ENCODE data around the gene NRTN. TPM values are rescaled to one million over a fixed set of nuclear protein-coding genes. Genes with fewer than 3 reads are reported as not detected.
"Not testable (repeated sequence)": the region's sequence is repeated elsewhere in the genome, so short reads cannot be mapped to it uniquely, and the experiment has no call there.

NRTN gene
- total and polyA plus RNA-seq, 2 donors = 1.7 to 4.0 TPM

- H3K27me3 ChIP-seq (ENCODE audit: control insufficient read depth in 2 of 2, insufficient read depth in 1 of 2, low read length in 1 of 2) = no peaks in the 10 kb centered on the region
- no peak overlapping the region for H3K27ac ChIP-seq (ENCODE audit: low read depth in 1 of 2, low read length in 1 of 2)
- H3K9me3 ChIP-seq (ENCODE audit: control insufficient read depth in 2 of 2, insufficient read depth in 1 of 2, low read length in 1 of 2) = no peaks in the 10 kb centered on the region
- no peaks in the 10 kb centered on the region for H3K4me1 ChIP-seq (ENCODE audit: control insufficient read depth in 2 of 2, insufficient read depth in 2 of 2, low read length in 2 of 2)
- WGBS = 88% methylated on average over 17 of the region's 17 CpGs
- DNase-seq (ENCODE audit: low read depth in 6 of 9, low spot score in 9 of 9) = no peak
- H3K36me3 ChIP-seq (ENCODE audit: control insufficient read depth in 2 of 2, insufficient read depth in 2 of 2, low read length in 1 of 2) = peaks cover 0 to 6% of the 10 kb centered on the region in 2 donors
- no peak overlapping the region for H3K4me3 ChIP-seq (ENCODE audit: low read length in 2 of 2)
Measured at GRCh38 chr19:5778402-5778801, 26.5 kb upstream of the NRTN start.

- not testable (repeated sequence) for H3K9me3 ChIP-seq (ENCODE audit: control insufficient read depth in 2 of 2, insufficient read depth in 1 of 2, low read length in 1 of 2); H3K27me3 ChIP-seq (ENCODE audit: control insufficient read depth in 2 of 2, insufficient read depth in 1 of 2, low read length in 1 of 2); DNase-seq (ENCODE audit: low read depth in 6 of 9, low spot score in 9 of 9); H3K4me1 ChIP-seq (ENCODE audit: control insufficient read depth in 2 of 2, insufficient read depth in 2 of 2, low read length in 2 of 2); H3K4me3 ChIP-seq (ENCODE audit: low read length in 2 of 2); H3K27ac ChIP-seq (ENCODE audit: low read depth in 1 of 2, low read length in 1 of 2)
- 90% methylated on average over 11 of the region's 11 CpGs for WGBS
- H3K36me3 ChIP-seq (ENCODE audit: control insufficient read depth in 2 of 2, insufficient read depth in 2 of 2, low read length in 1 of 2) = peaks cover 14 to 28% of the 10 kb centered on the region in 2 donors
Measured at GRCh38 chr19:5780916-5781315, 24.0 kb upstream of the NRTN start.

DNA sequence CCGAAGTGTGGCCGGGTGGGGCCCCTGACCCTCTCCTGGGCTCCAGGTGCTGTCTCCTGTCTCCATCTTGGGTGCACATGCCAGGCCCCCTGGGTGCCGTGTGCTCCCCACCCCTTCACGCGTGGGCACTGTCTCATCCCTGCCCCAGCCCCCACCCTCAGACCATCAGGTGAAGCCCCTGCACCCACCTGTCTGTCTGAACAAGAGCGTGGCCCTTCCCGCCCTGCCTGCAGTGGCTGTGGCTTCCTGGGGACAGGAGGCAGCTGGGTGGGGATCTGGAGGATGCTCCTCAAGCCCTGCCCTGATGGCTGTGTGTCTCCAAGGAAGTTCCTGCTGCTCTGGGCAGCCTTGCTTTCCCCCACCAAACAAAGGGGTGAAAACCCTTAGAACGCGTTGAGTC, 22.5 kb upstream of the NRTN start:
- Histone ChIP-seq H3K4me3 (ENCODE audit: low read length in 2 of 2) (no peak overlapping the region), H3K27me3 (ENCODE audit: control insufficient read depth in 2 of 2, insufficient read depth in 1 of 2, low read length in 1 of 2) (no peaks in the 10 kb centered on the region), H3K27ac (ENCODE audit: low read depth in 1 of 2, low read length in 1 of 2) (no peak overlapping the region), H3K36me3 (ENCODE audit: control insufficient read depth in 2 of 2, insufficient read depth in 2 of 2, low read length in 1 of 2) (peaks cover 28 to 42% of the 10 kb centered on the region in 2 donors), H3K4me1 (ENCODE audit: control insufficient read depth in 2 of 2, insufficient read depth in 2 of 2, low read length in 2 of 2) (no peaks in the 10 kb centered on the region), H3K9me3 (ENCODE audit: control insufficient read depth in 2 of 2, insufficient read depth in 1 of 2, low read length in 1 of 2) (no peaks in the 10 kb centered on the region)
- no peak for DNase-seq (ENCODE audit: low read depth in 6 of 9, low spot score in 9 of 9)
- WGBS = 89% methylated on average over 9 of the region's 9 CpGs

DNA sequence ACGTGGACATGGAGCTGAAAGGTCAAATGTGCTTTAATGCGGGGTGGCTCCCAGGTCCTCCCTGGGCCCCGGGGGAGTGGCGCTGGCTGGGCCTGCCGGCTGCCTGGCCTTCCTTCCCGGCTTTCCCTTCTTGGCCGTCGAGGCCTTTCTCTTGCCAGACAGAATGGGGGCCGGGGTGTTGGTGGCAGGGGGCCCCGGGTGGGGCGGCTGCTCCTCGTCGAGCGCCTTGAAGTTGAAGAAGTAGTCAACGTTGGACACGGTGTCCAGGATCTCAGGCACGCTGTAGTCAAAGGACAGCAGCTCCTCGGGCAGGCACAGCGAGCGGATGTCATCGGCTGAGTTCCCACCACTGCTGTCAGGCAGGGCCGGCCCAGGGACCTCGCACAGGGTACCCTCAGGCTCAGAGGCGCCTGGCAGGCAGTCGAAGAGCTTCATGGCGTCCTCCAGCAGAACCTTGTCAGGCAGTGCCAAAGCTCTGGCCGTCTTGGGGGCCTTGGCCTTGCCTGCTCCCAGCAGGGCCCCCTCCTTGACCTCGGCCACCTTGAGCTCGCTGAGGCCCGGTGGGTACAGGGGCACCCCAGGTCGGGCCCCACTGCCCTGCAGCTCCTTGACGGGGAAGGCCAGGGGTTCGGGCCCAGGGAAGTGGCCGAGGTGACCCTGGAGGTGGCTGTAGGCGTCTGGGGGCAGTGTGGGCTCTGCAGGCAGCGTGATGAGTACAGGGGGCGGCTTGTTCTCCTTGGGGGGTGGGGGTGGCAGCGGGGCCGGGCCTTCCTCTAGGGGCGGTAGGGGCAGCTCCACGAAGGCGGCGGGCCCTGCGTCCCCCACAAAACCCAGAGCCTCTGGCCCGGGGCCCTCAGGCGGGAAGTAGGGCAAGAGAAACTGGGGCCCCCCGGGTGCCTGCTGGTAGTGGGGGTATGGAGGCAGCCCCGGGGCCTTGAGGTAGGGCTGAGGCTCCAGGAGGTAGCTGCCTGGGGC, 21.6 kb upstream of the NRTN start:
- H3K9me3 ChIP-seq (ENCODE audit: control insufficient read depth in 2 of 2, insufficient read depth in 1 of 2, low read length in 1 of 2) = no peaks in the 10 kb centered on the region
- peaks cover 37 to 51% of the 10 kb centered on the region in 2 donors for H3K36me3 ChIP-seq (ENCODE audit: control insufficient read depth in 2 of 2, insufficient read depth in 2 of 2, low read length in 1 of 2)
- DNase-seq (ENCODE audit: low read depth in 6 of 9, low spot score in 9 of 9) = no peak
- WGBS = 95% methylated on average over 48 of the region's 48 CpGs
- H3K4me3 ChIP-seq (ENCODE audit: low read length in 2 of 2) = no peak overlapping the region
- no peaks in the 10 kb centered on the region for H3K4me1 ChIP-seq (ENCODE audit: control insufficient read depth in 2 of 2, insufficient read depth in 2 of 2, low read length in 2 of 2)
- no peak overlapping the region for H3K27ac ChIP-seq (ENCODE audit: low read depth in 1 of 2, low read length in 1 of 2)
- no peaks in the 10 kb centered on the region for H3K27me3 ChIP-seq (ENCODE audit: control insufficient read depth in 2 of 2, insufficient read depth in 1 of 2, low read length in 1 of 2)

DNA sequence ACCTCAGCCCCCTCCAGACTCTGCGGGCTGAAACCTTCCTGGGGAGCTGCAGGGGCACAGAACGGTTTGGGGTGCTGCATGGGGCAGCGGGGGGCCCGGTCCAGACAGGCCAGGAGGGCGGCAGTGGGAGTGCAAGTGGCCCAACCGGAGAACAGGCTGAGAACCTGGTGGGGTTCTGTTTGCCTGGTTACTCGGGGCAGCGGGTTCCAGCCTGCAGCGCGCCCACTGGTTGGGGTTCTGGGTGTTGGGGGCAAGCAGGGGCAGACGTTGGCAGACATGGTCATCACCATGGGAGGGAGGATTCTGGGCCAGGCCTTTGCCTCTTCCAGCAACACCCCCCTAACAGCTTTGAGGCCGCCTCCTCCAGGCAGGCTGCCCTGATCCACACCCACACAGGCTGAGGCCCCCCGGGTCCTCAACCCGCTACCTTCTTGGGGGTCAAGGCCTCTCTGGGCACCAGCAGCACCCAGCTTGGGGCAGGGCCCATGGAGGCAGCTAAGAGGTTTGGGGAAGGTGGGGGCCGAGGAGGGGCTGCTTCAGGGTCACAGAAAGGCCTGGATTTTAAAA, 20.2 kb upstream of the NRTN start, which contains the start of gene PRR22:
Gene PRR22 (minus strand): TSS at position 166 of the 567 bp plus-strand sequence. CDS start 86 bp downstream, at position 80.
- no peak for DNase-seq (ENCODE audit: low read depth in 6 of 9, low spot score in 9 of 9)
- Histone ChIP-seq H3K27ac (ENCODE audit: low read depth in 1 of 2, low read length in 1 of 2) (no peak within 1 kb of the TSS), H3K4me3 (ENCODE audit: low read length in 2 of 2) (no peak within 1 kb of the TSS), H3K9me3 (ENCODE audit: control insufficient read depth in 2 of 2, insufficient read depth in 1 of 2, low read length in 1 of 2) (no peaks in the 10 kb centered on the region), H3K27me3 (ENCODE audit: control insufficient read depth in 2 of 2, insufficient read depth in 1 of 2, low read length in 1 of 2) (no peaks in the 10 kb centered on the region), H3K36me3 (ENCODE audit: control insufficient read depth in 2 of 2, insufficient read depth in 2 of 2, low read length in 1 of 2) (peaks cover 48 to 66% of the 10 kb centered on the region in 2 donors), H3K4me1 (ENCODE audit: control insufficient read depth in 2 of 2, insufficient read depth in 2 of 2, low read length in 2 of 2) (no peaks in the 10 kb centered on the region)
- 98% methylated on average over 15 of the region's 15 CpGs for WGBS

GRCh38 chr19:5785423-5785822, 19.4 kb upstream of the NRTN start:
- WGBS = 96% methylated on average over 37 of the region's 37 CpGs
- Histone ChIP-seq H3K4me1 (ENCODE audit: control insufficient read depth in 2 of 2, insufficient read depth in 2 of 2, low read length in 2 of 2) (peaks cover 5 to 7% of the 10 kb centered on the region in 2 donors), H3K27ac (ENCODE audit: low read depth in 1 of 2, low read length in 1 of 2) (no peak overlapping the region), H3K36me3 (ENCODE audit: control insufficient read depth in 2 of 2, insufficient read depth in 2 of 2, low read length in 1 of 2) (peaks cover 53 to 70% of the 10 kb centered on the region in 2 donors), H3K27me3 (ENCODE audit: control insufficient read depth in 2 of 2, insufficient read depth in 1 of 2, low read length in 1 of 2) (no peaks in the 10 kb centered on the region), H3K4me3 (ENCODE audit: low read length in 2 of 2) (no peak overlapping the region), H3K9me3 (ENCODE audit: control insufficient read depth in 2 of 2, insufficient read depth in 1 of 2, low read length in 1 of 2) (no peaks in the 10 kb centered on the region)
- DNase-seq (ENCODE audit: low read depth in 6 of 9, low spot score in 9 of 9) = no peak

DNA sequence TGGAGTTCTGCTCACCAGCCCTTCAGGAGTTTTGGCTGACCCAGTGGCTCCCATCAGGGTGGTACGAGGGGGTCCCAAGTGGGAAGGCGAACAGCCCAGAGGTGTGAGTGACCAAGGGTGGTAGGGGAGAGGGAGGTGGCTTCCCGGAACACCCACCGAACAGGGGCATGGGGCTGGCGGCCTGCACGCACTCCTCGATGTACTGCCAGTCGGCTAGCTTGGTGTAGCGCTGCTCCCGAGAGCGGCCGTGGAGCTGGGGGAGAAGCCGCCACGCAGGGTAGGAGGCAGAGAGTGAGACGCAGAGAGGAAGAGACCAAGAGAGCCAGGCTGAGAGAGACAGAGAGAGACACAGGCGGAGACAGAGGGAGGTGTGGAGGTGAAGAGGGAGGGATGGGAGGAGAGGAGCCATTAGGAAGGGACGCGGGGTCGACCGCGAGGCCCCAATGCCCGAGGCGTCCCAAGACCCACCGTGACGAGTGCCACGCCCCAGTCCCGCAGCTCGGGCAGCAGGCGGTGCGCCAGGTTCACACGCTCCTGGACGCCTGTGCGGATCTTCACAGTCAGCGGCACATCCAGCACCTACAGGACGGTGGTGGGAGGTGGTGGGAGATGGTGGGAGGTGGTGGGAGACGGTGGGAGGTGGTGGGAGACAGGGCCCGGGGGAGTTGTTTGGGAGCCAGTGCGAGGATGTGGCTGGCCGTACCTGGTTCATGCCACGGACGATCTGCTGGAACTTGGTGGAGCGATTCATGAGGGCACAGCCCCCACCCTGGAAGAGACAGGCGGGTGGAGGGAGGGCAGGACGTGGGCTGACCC, 18.1 kb upstream of the NRTN start:
- H3K27me3 ChIP-seq (ENCODE audit: control insufficient read depth in 2 of 2, insufficient read depth in 1 of 2, low read length in 1 of 2) = no peaks in the 10 kb centered on the region
- H3K9me3 ChIP-seq (ENCODE audit: control insufficient read depth in 2 of 2, insufficient read depth in 1 of 2, low read length in 1 of 2) = peaks cover 0 to 8% of the 10 kb centered on the region in 2 donors
- H3K27ac ChIP-seq (ENCODE audit: low read depth in 1 of 2, low read length in 1 of 2) = no peak overlapping the region
- 96% methylated on average over 44 of the region's 44 CpGs for WGBS
- DNase-seq (ENCODE audit: low read depth in 6 of 9, low spot score in 9 of 9) = no peak
- H3K36me3 ChIP-seq (ENCODE audit: control insufficient read depth in 2 of 2, insufficient read depth in 2 of 2, low read length in 1 of 2) = peaks cover 53 to 70% of the 10 kb centered on the region in 2 donors
- peaks cover 5 to 14% of the 10 kb centered on the region in 2 donors for H3K4me1 ChIP-seq (ENCODE audit: control insufficient read depth in 2 of 2, insufficient read depth in 2 of 2, low read length in 2 of 2)
- H3K4me3 ChIP-seq (ENCODE audit: low read length in 2 of 2) = no peak overlapping the region

DNA sequence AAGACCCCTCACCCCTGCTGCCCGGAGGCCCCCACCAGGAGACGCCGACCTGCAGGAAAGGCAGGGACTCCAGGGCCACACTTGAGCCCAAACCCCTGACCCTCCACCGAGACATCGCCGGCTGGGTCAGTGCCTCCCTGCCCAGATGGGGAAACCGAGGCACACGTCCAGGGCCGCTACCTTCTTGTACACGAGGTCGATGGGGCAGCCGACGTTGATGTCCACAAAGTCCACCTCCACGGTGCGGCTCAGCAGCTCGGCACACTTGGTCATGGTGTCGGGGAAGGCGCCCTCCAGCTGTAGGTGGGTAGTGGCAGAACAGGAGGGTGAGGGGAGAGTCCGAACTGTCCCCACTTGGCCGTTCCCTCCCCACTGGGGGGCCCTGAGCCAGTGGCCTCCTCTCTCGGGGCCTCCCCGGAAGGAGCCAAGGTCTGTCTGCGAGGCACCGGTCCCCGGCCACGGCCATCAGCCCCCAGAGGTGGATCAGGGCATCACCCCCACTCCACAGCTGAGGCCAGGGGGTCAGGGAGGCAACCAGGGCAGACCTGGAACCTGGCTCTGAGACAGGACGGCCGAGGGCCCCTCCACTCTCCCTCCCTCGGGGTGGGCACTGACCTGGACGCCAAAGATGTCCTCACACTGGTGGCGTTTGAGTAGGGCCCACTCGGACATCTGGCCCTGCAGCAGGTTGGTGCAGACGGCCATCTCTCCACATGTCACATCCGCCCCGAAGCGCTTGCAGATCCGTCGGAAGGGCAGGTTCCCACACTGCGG, 17.3 kb upstream of the NRTN start:
- Histone ChIP-seq H3K9me3 (ENCODE audit: control insufficient read depth in 2 of 2, insufficient read depth in 1 of 2, low read length in 1 of 2) (peaks cover 0 to 8% of the 10 kb centered on the region in 2 donors), H3K4me3 (ENCODE audit: low read length in 2 of 2) (no peak overlapping the region), H3K36me3 (ENCODE audit: control insufficient read depth in 2 of 2, insufficient read depth in 2 of 2, low read length in 1 of 2) (peaks cover 53 to 70% of the 10 kb centered on the region in 2 donors), H3K27me3 (ENCODE audit: control insufficient read depth in 2 of 2, insufficient read depth in 1 of 2, low read length in 1 of 2) (no peaks in the 10 kb centered on the region), H3K27ac (ENCODE audit: low read depth in 1 of 2, low read length in 1 of 2) (no peak overlapping the region), H3K4me1 (ENCODE audit: control insufficient read depth in 2 of 2, insufficient read depth in 2 of 2, low read length in 2 of 2) (peaks cover 5 to 14% of the 10 kb centered on the region in 2 donors)
- 99% methylated on average over 39 of the region's 39 CpGs for WGBS
- DNase-seq (ENCODE audit: low read depth in 6 of 9, low spot score in 9 of 9) = no peak
